ENCODE measurements around the gene ZNF710.
"Not testable (repeated sequence)": the region's sequence is repeated elsewhere in the genome, so short reads cannot be mapped to it uniquely, and the experiment has no call there.

Gene ZNF710

DNA sequence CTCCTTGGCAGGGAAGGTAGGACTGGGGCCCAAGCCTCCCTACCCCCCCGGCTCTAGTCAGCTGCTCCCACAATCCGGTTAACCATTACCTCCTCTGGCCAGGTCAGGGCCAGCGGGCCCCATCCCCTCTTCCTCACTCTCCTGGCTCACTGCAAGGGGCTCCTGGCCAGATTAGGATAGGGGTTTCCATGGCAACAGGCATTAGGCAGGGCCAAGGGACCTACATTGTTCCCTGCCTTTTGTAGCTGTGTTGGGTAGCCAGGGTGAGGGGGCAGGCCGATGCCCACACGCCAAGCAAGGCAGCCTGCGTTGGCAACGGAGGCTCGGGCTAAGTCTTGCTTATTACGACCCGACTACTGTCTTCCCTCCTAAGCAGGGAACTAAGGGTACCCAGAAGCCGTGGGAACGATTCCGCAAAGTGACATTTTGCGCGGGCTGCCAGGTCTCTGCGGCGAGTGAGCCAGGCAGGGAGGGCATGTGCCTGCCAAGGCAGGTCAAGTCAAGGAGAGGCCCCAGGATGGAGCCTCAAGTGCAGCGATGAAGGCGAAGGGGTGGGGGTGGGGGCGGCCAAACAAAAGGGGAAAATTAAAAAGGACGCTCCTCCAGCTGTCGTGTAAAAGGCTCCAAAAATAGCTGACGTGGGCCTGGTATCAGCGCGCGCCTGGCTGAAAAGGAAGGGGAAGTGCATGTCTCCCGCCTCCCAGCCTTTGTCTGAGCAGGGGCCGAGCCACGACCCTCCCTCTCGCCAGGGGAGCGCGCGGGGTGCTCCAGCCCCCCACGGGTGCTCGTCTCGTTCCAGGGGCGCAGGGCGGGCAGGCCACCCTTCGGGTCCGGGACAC is 100.2 kb downstream of the ZNF710 start:
- DNase-seq (ENCODE audit: low read depth), result peak; percentile 67
- TF ChIP-seq, protein P1, sequence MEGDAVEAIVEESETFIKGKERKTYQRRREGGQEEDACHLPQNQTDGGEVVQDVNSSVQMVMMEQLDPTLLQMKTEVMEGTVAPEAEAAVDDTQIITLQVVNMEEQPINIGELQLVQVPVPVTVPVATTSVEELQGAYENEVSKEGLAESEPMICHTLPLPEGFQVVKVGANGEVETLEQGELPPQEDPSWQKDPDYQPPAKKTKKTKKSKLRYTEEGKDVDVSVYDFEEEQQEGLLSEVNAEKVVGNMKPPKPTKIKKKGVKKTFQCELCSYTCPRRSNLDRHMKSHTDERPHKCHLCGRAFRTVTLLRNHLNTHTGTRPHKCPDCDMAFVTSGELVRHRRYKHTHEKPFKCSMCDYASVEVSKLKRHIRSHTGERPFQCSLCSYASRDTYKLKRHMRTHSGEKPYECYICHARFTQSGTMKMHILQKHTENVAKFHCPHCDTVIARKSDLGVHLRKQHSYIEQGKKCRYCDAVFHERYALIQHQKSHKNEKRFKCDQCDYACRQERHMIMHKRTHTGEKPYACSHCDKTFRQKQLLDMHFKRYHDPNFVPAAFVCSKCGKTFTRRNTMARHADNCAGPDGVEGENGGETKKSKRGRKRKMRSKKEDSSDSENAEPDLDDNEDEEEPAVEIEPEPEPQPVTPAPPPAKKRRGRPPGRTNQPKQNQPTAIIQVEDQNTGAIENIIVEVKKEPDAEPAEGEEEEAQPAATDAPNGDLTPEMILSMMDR (IDR thresholded peaks at IDR 0.05; ENCODE audit: insufficient read depth, low read depth, low read length, missing control alignments), result no peak
- peak overlapping the region; percentile 76 for H3K4me3 ChIP-seq (ENCODE audit: low read depth, low read length)

DNA sequence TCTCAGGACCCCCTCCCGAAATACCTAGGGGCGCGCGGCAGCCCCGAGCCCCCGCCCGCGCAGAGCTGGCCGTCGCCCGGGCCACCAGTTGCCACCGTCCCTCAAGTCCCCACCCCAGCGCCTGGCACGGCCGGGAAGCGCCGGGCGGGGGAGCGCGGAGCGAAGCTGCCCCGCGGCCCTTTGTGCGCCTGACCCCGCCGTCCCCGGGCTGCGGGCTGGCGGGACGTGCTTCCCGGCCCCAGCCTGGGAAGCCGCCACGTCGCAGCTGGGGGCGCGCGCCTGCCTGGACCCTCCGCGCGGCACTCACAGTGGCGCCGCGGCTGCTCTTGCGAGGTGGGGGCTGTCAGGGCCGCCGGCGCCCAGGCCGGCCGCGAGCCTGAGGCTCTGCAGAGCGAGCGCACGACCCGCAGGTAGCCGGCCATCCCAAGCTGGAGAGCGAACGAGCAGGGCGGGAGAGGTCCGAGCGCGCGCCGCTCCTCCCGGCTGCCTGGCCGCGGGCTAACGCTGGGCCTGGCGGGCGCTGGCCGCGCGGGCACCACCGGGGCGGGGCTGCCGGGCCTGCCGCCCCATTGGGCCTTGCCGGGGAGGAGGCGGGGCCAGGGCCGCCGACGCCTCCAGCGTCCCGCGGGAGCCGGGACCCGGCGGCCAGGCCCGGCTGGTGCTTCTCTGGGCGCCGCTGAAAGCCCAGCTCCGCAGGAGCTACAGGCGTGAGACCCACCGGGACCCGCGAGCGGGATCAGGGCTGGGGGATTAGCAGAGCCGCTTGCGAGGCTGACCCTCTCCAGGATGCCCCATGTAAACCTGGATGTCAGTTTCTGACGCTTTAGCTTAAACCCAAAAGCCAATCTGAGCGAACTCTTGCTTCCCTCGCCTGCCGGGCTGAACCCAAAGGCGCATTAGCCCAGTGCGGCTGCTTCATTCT is 101.1 kb downstream of the ZNF710 start, which contains the start of gene IDH2:
TSS of gene IDH2 (minus strand) at position 500 of the 922 bp plus-strand sequence. CDS start at position 422, 78 bp downstream.
- H3K4me3 ChIP-seq (ENCODE audit: low read depth, low read length), result peak within 1 kb of the TSS; percentile 76
- TF ChIP-seq, protein P1 (IDR thresholded peaks at IDR 0.05; ENCODE audit: insufficient read depth, low read depth, low read length, missing control alignments), result no peak
- DNase-seq (ENCODE audit: low read depth), result peak; percentile 87

DNA sequence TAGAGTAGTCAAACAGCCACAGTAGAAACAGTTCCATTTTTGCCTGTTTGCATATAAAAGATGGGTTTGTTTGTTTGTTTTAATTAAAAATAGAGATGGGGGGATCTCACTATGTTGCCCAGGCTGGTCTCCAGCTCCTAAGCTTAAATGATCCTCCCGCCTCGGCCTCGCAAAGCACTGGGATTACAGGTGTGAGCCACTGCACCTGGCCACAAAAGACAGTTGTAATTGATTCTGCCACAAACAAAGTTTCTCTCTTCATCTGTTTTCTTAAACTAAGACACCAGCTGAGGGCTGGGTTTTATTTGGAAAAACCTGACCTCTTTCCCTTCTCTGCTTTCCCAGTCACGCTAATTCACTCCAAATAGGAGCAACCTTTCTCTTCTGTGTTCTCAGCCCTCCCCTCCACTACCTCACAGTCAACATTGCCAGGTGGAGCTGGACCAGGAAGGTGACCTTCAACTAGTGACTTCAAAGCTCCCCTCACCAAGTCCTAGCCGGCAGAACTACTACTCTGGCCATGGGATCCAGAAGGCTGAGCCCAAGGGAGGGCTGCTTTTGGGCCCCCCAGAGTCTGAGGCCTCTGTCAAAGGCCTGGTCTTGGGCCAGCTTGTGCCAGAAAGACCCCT is 102.7 kb downstream of the ZNF710 start:
- no peak for DNase-seq (ENCODE audit: low read depth)
- TF ChIP-seq, protein P1 (IDR thresholded peaks at IDR 0.05; ENCODE audit: insufficient read depth, low read depth, low read length, missing control alignments), result no peak
- no peak overlapping the region for H3K4me3 ChIP-seq (ENCODE audit: low read depth, low read length)

DNA sequence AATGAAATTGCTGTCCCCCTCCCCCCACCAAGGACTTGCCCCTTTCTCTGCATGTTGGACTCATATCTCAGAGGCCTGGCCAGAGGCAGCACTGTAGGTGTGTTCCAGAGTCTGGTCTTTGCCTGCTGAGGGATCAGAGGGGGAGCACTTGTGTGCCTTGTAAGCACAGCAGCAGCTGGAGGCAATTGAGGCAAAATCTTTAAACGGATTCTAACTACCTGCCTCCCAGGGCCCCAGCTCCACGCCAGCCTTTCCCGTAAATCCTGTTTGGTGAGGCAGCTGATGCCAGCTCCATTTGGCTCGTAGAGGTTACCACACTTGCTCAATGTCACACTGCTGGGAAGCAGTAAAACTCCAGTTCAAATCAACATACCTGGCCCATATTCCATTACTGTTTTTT is 103.4 kb downstream of the ZNF710 start:
- no peak overlapping the region for H3K4me3 ChIP-seq (ENCODE audit: low read depth, low read length)
- TF ChIP-seq, protein P1 (IDR thresholded peaks at IDR 0.05; ENCODE audit: insufficient read depth, low read depth, low read length, missing control alignments), result no peak
- DNase-seq (ENCODE audit: low read depth), result no peak

DNA sequence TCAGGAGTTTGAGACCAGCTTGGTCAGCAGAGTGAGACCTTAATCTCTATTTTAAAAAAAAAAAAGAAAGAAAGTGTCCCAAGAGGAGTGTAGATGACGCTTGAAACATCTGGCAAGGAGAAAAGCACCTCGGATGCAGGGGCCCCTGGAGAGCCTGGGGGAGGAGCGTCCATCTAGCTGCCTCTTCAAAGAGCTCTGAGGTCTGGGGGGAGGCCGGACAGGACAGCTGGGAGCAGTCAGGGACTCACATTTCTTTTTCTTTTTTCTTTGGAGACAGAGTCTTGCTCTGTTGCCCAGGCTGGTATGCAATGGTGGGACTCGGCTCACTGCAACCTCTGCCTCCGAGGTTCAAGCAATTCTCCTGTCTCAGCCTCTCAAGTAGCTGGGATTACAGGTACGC is 104.4 kb downstream of the ZNF710 start:
- TF ChIP-seq, protein P1 (IDR thresholded peaks at IDR 0.05; ENCODE audit: insufficient read depth, low read depth, low read length, missing control alignments), result no peak
- no peak overlapping the region for H3K4me3 ChIP-seq (ENCODE audit: low read depth, low read length)
- DNase-seq (ENCODE audit: low read depth), result no peak

DNA sequence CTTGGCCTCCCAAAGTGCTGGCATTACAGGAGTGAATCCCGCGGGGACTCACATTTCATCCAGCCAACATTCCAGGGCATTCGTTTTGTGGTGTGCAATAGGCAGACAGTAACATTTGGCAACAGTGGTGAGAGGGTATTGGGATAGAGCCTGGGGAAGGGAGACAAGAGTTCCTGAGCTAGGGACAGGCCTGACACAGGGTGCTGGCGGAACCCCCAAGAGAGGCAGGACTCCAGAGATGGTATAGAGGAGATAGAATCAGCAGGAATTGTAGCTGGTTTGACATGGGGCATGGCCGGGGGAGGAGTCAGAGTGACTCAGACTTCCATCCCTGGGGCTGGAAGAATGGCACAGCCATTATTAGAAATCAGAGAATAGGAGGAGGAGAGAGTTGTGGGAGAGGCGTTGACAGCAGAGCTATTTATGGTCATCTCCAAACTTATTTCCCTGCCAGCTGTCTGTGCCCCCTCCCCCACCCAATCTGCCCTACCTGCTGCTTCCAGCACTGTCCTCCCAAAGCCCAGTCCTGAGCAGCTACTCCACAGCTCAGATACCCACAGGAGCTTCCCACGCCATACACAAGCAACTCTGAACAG is 105.5 kb downstream of the ZNF710 start:
- DNase-seq (ENCODE audit: low read depth), result no peak
- H3K4me3 ChIP-seq (ENCODE audit: low read depth, low read length), result no peak overlapping the region
- TF ChIP-seq, protein P1 (IDR thresholded peaks at IDR 0.05; ENCODE audit: insufficient read depth, low read depth, low read length, missing control alignments), result no peak

DNA sequence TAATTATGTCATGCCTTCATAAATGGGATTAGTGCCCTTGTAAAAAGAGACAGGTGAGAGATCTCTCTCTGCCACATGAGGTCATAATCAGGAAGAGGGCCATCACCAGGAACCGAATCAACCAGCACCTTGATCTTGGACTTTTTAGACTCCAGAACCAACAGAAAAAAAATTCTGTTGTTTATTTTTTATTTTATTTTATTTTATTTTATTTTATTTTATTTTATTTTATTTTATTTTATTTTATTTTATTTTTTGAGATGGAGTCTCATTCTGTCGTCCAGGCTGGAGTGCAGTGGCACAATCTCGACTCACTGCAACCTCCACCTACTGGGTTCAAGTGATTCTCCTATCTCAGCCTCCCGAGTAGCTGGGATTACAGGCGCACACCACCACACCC is 106.9 kb downstream of the ZNF710 start:
- H3K4me3 ChIP-seq (ENCODE audit: low read depth, low read length); DNase-seq (ENCODE audit: low read depth): not testable (repeated sequence)

DNA sequence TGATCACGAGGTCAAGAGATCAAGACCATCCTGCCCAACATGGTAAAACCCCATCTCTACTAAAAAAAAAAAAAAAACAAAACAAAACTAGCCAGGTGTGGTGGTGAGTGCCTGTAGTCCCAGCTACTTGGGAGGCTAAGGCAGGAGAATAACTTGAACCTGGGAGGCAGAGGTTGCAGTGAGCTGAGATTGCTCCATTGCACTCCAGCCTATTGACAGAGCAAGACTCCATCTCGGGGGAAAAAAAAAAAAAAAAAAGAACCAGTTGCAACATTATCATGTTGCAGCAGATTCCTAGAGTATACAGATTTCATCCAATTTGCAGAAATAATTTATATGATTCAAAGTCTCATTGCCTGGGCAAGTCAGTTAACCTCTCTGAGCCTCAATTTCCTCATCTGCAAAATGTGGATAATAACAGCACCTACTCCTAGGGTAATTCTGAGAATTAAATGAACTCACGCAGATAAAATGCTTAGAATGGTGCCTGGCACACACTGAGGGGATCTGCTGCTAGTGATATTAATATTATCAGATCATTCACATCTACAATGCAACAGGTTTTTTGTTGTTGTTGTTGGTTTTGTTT is 108.1 kb downstream of the ZNF710 start:
- not testable (repeated sequence) for DNase-seq (ENCODE audit: low read depth); H3K4me3 ChIP-seq (ENCODE audit: low read depth, low read length)
